ENCODE measurements around the gene ERP44.

Gene ERP44

GRCh38 chr9:100105861-100106260 is 7.1 kb upstream of the ERP44 start:
- Histone ChIP-seq H3K27ac (replicated peaks) (no peak overlapping the region), H3K27me3 (ENCODE audit: insufficient read depth, poor library complexity, severe bottlenecking) (no peaks in the 10 kb centered on the region), H3K4me3 (replicated peaks; ENCODE audit: insufficient read depth, low read length) (no peak overlapping the region)
- DNase-seq (ENCODE audit: low read depth in 1 of 2, low spot score in 1 of 2), result no peak
- no peak for TF ChIP-seq GABPA (IDR thresholded peaks at IDR 0.05; ENCODE audit: low read depth)
- TF ChIP-seq REST (IDR thresholded peaks at IDR 0.05; ENCODE audit: insufficient replicate concordance, low read depth), result no peak
- TF ChIP-seq SPI1 (IDR thresholded peaks at IDR 0.05; ENCODE audit: borderline replicate concordance, low read depth), result no peak
- TF ChIP-seq POLR2AphosphoS5 (IDR thresholded peaks at IDR 0.05; ENCODE audit: low read depth), result no peak
- no peak for TF ChIP-seq CTCF (IDR thresholded peaks at IDR 0.05; ENCODE audit: insufficient read depth, low read length)

- Histone ChIP-seq H3K27ac (replicated peaks) (no peak overlapping the region), H3K4me3 (replicated peaks; ENCODE audit: insufficient read depth, low read length) (no peak overlapping the region), H3K27me3 (ENCODE audit: insufficient read depth, poor library complexity, severe bottlenecking) (no peaks in the 10 kb centered on the region)
- TF ChIP-seq REST (IDR thresholded peaks at IDR 0.05; ENCODE audit: insufficient replicate concordance, low read depth) (no peak), CTCF (IDR thresholded peaks at IDR 0.05; ENCODE audit: insufficient read depth, low read length) (no peak)
- no peak for DNase-seq (ENCODE audit: low read depth in 1 of 2, low spot score in 1 of 2)
These were observed 5.5 kb upstream of the ERP44 start for GRCh38 chr9:100104314-100104713.

- H3K27me3 ChIP-seq (ENCODE audit: insufficient read depth, poor library complexity, severe bottlenecking), result no peaks in the 10 kb centered on the region
- no peak for DNase-seq (ENCODE audit: low read depth in 1 of 2, low spot score in 1 of 2)
- no peak overlapping the region for H3K4me3 ChIP-seq (replicated peaks; ENCODE audit: insufficient read depth, low read length)
- TF ChIP-seq REST (IDR thresholded peaks at IDR 0.05; ENCODE audit: insufficient replicate concordance, low read depth), result no peak
- TF ChIP-seq SPI1 (IDR thresholded peaks at IDR 0.05; ENCODE audit: borderline replicate concordance, low read depth), result no peak
- TF ChIP-seq GABPA (IDR thresholded peaks at IDR 0.05; ENCODE audit: low read depth), result no peak
- TF ChIP-seq POLR2AphosphoS5 (IDR thresholded peaks at IDR 0.05; ENCODE audit: low read depth), result no peak
- TF ChIP-seq CTCF (IDR thresholded peaks at IDR 0.05; ENCODE audit: insufficient read depth, low read length), result no peak
- H3K27ac ChIP-seq (replicated peaks), result no peak overlapping the region
These were observed 2.8 kb upstream of the ERP44 start for GRCh38 chr9:100101608-100102007.
